ENCODE data around the gene PGS1. TPM values are rescaled to one million over a fixed set of nuclear protein-coding genes. Genes with fewer than 3 reads are reported as not detected.

The PGS1 gene
- total and polyA plus RNA-seq, 3 donors from 2014 or later, result 34.9 to 58.4 (median 50.4) TPM

DNA sequence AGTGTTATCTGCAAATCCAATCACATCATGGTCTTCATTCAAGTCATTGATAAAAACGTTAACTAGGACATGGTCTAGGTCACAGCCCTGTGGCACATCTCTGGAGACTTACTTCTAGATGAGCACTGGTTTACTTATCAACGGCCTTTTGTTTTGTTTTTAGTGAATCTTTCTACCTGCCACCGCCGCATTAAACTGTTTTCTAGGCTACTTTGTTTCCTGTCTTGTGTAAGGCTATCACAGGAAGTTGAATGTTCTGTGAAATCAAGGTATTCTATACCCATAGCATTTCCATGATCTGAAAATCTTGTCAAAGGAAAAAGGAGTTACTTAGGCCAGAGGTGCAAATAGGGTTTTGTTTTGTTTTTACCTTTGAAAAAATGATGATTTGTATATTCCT, 45.5 kb upstream of the PGS1 start:
- DNase-seq, result no peak
- H3K4me1 ChIP-seq, result no peaks in the 10 kb centered on the region
- H3K9me3 ChIP-seq, result no peaks in the 10 kb centered on the region
- intact Hi-C loops (cut with DNase I; ENCODE audit: low total_unique reads), result no loop called here
- H3K27me3 ChIP-seq, result no peaks in the 10 kb centered on the region
- no peak overlapping the region for H3K4me3 ChIP-seq
- H3K27ac ChIP-seq, result no peak overlapping the region
- WGBS, 2 donors, result 80 to 84% methylated on average over 4 of the region's 4 CpGs
- TF ChIP-seq POLR2A (IDR thresholded peaks at IDR 0.05) (no peak), CTCF (IDR thresholded peaks at IDR 0.05) (no peak)
- H3K36me3 ChIP-seq (ENCODE audit: low read depth, missing control alignments), result no peaks in the 10 kb centered on the region

DNA sequence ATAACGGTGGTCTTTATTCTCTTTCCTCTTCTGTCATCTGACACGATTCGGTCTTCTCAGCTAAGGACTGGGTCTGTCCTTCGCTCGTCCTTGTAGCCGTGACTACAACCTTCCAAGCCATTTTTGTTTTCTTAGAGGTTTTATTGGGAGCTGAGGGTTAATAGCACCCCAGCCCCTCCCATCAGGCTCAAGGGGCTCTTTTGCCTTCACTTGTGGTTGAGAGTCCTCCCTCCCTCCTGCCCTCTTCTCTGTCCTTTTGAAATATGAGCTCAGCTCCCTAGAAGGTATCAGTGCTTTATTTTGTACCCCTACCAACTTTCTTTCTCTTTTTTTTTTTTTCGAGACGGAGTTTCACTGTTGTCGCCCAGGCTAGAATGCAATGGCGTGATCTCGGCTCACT, 43.2 kb upstream of the PGS1 start:
- WGBS, 2 donors, result 84 to 86% methylated on average over 11 of the region's 11 CpGs
- Histone ChIP-seq H3K27me3 (no peaks in the 10 kb centered on the region), H3K27ac (no peak overlapping the region), H3K9me3 (no peaks in the 10 kb centered on the region), H3K4me3 (no peak overlapping the region), H3K36me3 (ENCODE audit: low read depth, missing control alignments) (no peaks in the 10 kb centered on the region), H3K4me1 (no peaks in the 10 kb centered on the region)
- DNase-seq, result no peak
- intact Hi-C loops (cut with DNase I; ENCODE audit: low total_unique reads), result no loop called here
- TF ChIP-seq CTCF (IDR thresholded peaks at IDR 0.05), result no peak
- no peak for TF ChIP-seq POLR2A (IDR thresholded peaks at IDR 0.05)

DNA sequence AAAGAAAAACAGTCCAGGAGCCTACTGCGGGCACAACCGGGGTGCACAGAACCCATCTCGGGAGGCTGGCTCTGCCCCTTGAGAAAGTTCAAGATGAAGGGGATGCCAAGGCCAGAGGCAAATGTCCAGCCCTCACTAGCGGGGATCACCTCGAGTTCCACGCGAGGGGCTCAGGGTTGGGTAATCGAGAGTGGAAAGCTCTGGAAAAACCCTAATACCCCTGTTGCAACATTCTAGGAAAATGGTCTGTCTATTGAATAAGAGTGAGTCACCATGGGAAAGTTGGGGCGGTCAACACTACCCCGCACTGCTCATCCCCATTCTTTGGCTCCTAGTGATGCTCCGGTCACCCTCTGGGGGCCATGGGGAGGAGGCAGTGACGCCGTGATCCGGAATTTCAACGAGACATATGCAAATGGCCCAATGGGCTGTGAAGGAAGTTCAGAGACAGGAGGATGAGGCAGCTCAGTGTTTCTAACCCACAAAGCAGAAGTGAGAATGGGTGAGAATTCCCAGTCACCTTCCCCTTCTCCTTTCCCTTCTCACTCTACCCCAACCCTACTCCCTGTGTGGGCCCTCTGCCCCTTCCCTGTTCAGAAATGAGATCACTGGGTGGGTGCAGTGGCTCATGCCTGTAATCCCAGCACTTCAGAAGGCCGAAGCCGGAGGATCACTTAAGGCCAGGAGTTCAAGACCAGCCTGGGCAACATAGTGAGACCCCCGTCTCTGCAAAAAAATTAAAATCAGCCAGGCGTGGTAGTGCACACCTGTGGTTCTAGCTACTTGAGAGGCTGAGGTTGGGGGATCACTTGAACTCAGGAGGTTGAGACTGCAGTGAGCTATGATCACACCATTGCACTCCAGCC, 41.0 kb upstream of the PGS1 start:
- no peaks in the 10 kb centered on the region for H3K27me3 ChIP-seq
- H3K36me3 ChIP-seq (ENCODE audit: low read depth, missing control alignments), result no peaks in the 10 kb centered on the region
- no peak for DNase-seq
- no peaks in the 10 kb centered on the region for H3K9me3 ChIP-seq
- H3K4me3 ChIP-seq, result no peak overlapping the region
- peaks cover 5% of the 10 kb centered on the region for H3K4me1 ChIP-seq
- H3K27ac ChIP-seq, result no peak overlapping the region
- no peak for TF ChIP-seq CTCF (IDR thresholded peaks at IDR 0.05)
- no peak for TF ChIP-seq POLR2A (IDR thresholded peaks at IDR 0.05)
- intact Hi-C loops (cut with DNase I; ENCODE audit: low total_unique reads), result no loop called here
- WGBS, 2 donors, result 82 to 92% methylated on average over 18 to 19 of the region's 19 CpGs

GRCh38 chr17:78338486-78339259, 39.8 kb upstream of the PGS1 start:
- DNase-seq, result no peak
- Histone ChIP-seq H3K4me1 (peaks cover 17% of the 10 kb centered on the region), H3K36me3 (ENCODE audit: low read depth, missing control alignments) (no peaks in the 10 kb centered on the region), H3K27ac (no peak overlapping the region), H3K4me3 (no peak overlapping the region), H3K9me3 (no peaks in the 10 kb centered on the region), H3K27me3 (no peaks in the 10 kb centered on the region)
- intact Hi-C loops (cut with DNase I; ENCODE audit: low total_unique reads), result no loop called here
- no peak for TF ChIP-seq CTCF (IDR thresholded peaks at IDR 0.05)
- no peak for TF ChIP-seq POLR2A (IDR thresholded peaks at IDR 0.05)
- 81 to 82% methylated on average over 11 of the region's 11 CpGs for WGBS, 2 donors
